Adrenal gland (tissue), 5 donors: ENCODE results near the gene ZNF438.

Source experiments
- CTCF ChIP-seq, 6 experiments: fragments of 450-650 bp in 4 of 6; fragments of 200-600 bp in 2 of 6; sonication (generic) in 1 of 6; IDR thresholded peaks; 1 replicate in 5 of 6; 2 replicates in 1 of 6; pipeline versions ENCODE4 v1.5.1 to v1.8.0; 2016 to 2021; ENCODE audit warnings: antibody characterized with exemption in 6 of 6, mild to moderate bottlenecking in 2 of 6, moderate library complexity in 1 of 6
- POLR2A ChIP-seq, 2 donors: fragments of 450-650 bp; IDR thresholded peaks; one replicate each; pipeline ENCODE4 v1.6.1; 2017; ENCODE audit warnings: antibody characterized with exemption in 2 of 2, mild to moderate bottlenecking in 2 of 2, moderate library complexity in 1 of 2
- donor health status: DM: no; HTN: no; CAD: no.

GRCh38 chr10:30977385-30977784 lies 54.3 kb downstream of the ZNF438 start:
- TF ChIP-seq POLR2A (IDR thresholded peaks at IDR 0.05), result no peak
- no peak for TF ChIP-seq CTCF (IDR thresholded peaks at IDR 0.05)
